Fibroblast of lung (primary cell): ENCODE measurements around the gene POLR2E. TPM values are rescaled to one million over a fixed set of nuclear protein-coding genes. Genes with fewer than 3 reads are reported as not detected.

ENCODE experiments used
- DNase-seq, 2 donors: peaks; one replicate each; pipeline versions ENCODE4 v3.0.0 to v3.0.0-alpha.2; 2010; ENCODE audit warnings: low read depth in 2 of 2
- H2AFZ ChIP-seq: 2 replicates; pipeline ENCODE4 v1.5.1; 2012; ENCODE audit warnings: low read length, control low read depth, inconsistent platforms
- H3K27ac ChIP-seq: 2 replicates; pipeline ENCODE4 v1.5.1; 2011; ENCODE audit warnings: low read length, control low read depth; ENCODE audit not compliant: insufficient read depth
- H3K27me3 ChIP-seq: 2 replicates; pipeline ENCODE4 v1.5.1; 2011; ENCODE audit warnings: mild to moderate bottlenecking, low read length; ENCODE audit not compliant: control insufficient read depth, insufficient read depth
- H3K36me3 ChIP-seq: 2 replicates; pipeline ENCODE4 v1.5.1; 2011; ENCODE audit warnings: low read length; ENCODE audit not compliant: control insufficient read depth, insufficient read depth
- H3K4me1 ChIP-seq: 2 replicates; pipeline ENCODE4 v1.5.1; 2011; ENCODE audit warnings: low read length; ENCODE audit not compliant: control insufficient read depth, insufficient read depth; ENCODE audit errors: extremely low read depth
- H3K4me2 ChIP-seq: 2 replicates; pipeline ENCODE4 v1.5.1; 2011; ENCODE audit warnings: low read length, control low read depth; ENCODE audit not compliant: insufficient read depth; ENCODE audit errors: extremely low read depth
- H3K4me3 ChIP-seq, 4 experiments: fragments of 200-600 bp in 1 of 4; sonication (generic) in 1 of 4; replicated peaks in 1 of 4; 2 replicates each; pipeline ENCODE4 v1.5.1; 2011 to 2016; ENCODE audit warnings: low read length in 4 of 4, low read depth in 3 of 4, mild to moderate bottlenecking in 3 of 4, control low read depth in 2 of 4, inconsistent platforms in 1 of 4, mixed read lengths in 1 of 4; ENCODE audit not compliant: insufficient read depth in 1 of 4; ENCODE audit errors: control extremely low read depth in 1 of 4
- H3K79me2 ChIP-seq: 2 replicates; pipeline ENCODE4 v1.5.1; 2012; ENCODE audit warnings: mild to moderate bottlenecking, low read length, inconsistent platforms; ENCODE audit not compliant: control insufficient read depth, insufficient read depth
- H3K9ac ChIP-seq: 2 replicates; pipeline ENCODE4 v1.5.1; 2011; ENCODE audit warnings: mild to moderate bottlenecking, low read length, control low read depth; ENCODE audit not compliant: insufficient read depth
- H3K9me3 ChIP-seq: 2 replicates; pipeline ENCODE4 v1.5.1; 2012; ENCODE audit warnings: low read depth, low read length; ENCODE audit not compliant: control insufficient read depth, insufficient read depth
- H4K20me1 ChIP-seq: 2 replicates; pipeline ENCODE4 v1.5.1; 2011; ENCODE audit warnings: low read length; ENCODE audit not compliant: control insufficient read depth, insufficient read depth; ENCODE audit errors: extremely low read depth
- EZH2 ChIP-seq: IDR thresholded peaks from 2 replicates; pipeline ENCODE4 v1.5.1; 2012; ENCODE audit warnings: low read length, control low read depth, mild to moderate bottlenecking; ENCODE audit errors: missing control alignments
- polyA plus RNA-seq, 2 donors: library from polyadenylated mRNA; depleted of rRNA in 1 of 2; stranded (reverse) in 1 of 2; unstranded in 1 of 2; fragments of >200 nt; gene quantifications; 2 replicates each; pipeline ENCODE4 v1.2.1, GENCODE V29; 2011 to 2012; ENCODE audit warnings: missing spikeins in 1 of 2
- total RNA-seq: library from RNA; depleted of rRNA; stranded (reverse); fragments of >200 nt; gene quantifications from 2 replicates; pipeline ENCODE4 v1.2.1, GENCODE V29; 2014
- TF ChIP-seq, protein P1 (sequence below), 2 donors: IDR thresholded peaks in 1 of 2; conservative IDR thresholded peaks in 1 of 2; 1 replicate in 1 of 2; 2 replicates in 1 of 2; pipeline ENCODE4 v1.5.1; 2011 to 2012; ENCODE audit warnings: low read length in 2 of 2, control low read depth in 1 of 2, inconsistent platforms in 1 of 2, low read depth in 1 of 2, mild to moderate bottlenecking in 1 of 2

POLR2E gene
- total and polyA plus RNA-seq, 2 donors (not counting 1 experiment from before 2014, with no cell fraction given), result 55.2 to 130 TPM

DNA sequence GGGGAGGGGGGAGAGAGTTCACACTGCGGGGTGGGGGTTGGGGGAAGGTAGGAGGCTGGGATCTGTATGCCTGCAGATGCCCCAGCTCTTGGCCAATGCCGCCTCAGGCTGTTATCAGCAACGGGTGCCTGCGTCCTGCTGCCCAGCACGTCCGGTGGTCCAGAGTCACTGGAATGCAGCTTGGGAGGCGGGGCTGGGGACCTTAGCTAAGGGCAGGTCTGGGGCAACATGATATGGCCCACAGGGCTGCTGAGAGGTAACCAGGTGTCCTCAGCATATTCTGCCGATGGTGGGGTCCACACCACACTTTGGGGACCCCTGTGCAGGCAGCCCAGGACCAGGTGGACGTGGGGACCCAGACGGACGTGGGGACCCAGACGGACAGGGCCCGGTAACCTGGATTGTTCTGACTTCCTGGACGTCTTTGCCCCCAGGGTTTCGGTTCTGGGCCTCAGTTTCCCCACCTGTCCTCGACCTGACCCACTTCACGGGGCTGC lies 28.9 kb downstream of the POLR2E start:
- Histone ChIP-seq H3K79me2 (no peaks in the 10 kb centered on the region), H3K4me1 (no peaks in the 10 kb centered on the region), H3K9ac (no peak overlapping the region), H3K4me2 (peak overlapping the region; percentile 35), H3K27me3 (peaks cover 18% of the 10 kb centered on the region), H3K9me3 (no peaks in the 10 kb centered on the region), H3K27ac (no peak overlapping the region), H2AFZ (no peak overlapping the region), H3K4me3 (no peak overlapping the region), H4K20me1 (no peaks in the 10 kb centered on the region), H3K36me3 (no peaks in the 10 kb centered on the region)
- TF ChIP-seq, protein P1, sequence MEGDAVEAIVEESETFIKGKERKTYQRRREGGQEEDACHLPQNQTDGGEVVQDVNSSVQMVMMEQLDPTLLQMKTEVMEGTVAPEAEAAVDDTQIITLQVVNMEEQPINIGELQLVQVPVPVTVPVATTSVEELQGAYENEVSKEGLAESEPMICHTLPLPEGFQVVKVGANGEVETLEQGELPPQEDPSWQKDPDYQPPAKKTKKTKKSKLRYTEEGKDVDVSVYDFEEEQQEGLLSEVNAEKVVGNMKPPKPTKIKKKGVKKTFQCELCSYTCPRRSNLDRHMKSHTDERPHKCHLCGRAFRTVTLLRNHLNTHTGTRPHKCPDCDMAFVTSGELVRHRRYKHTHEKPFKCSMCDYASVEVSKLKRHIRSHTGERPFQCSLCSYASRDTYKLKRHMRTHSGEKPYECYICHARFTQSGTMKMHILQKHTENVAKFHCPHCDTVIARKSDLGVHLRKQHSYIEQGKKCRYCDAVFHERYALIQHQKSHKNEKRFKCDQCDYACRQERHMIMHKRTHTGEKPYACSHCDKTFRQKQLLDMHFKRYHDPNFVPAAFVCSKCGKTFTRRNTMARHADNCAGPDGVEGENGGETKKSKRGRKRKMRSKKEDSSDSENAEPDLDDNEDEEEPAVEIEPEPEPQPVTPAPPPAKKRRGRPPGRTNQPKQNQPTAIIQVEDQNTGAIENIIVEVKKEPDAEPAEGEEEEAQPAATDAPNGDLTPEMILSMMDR (conservative IDR thresholded peaks at IDR 0.05 in 1 of 2, IDR thresholded peaks at IDR 0.05 in 1 of 2; ENCODE audit: low read depth in 1 of 2, low read length in 2 of 2), result no peak
- no peak for TF ChIP-seq EZH2
- no peak for DNase-seq

DNA sequence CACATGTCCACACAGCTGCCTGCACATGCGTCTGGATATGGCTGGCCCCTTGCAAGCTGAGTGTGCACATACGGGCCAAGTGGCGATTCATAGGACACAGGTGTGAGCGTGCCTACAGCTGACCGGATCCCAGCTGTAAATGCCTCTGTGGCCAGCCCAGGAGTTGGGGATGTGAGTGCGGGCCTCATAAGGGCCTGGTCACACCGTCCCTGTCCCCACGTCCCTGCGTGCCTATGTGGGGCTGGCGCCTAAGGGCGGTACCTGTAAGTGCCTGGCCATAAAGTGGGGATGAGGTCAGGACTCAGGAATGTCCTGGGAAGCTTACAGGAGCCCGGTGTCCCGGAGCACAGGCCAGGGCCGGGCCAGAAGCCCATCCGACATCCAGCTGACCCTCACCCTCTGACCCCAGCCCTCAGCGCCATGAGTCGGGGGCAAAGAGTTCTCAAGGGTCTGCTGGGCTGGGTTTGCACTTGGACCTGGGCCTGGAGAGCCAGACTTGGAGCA lies 29.5 kb downstream of the POLR2E start:
- H3K79me2 ChIP-seq, result no peaks in the 10 kb centered on the region
- no peak overlapping the region for H3K27ac ChIP-seq
- H3K27me3 ChIP-seq, result peaks cover 15% of the 10 kb centered on the region
- no peaks in the 10 kb centered on the region for H3K4me1 ChIP-seq
- no peak overlapping the region for H2AFZ ChIP-seq
- no peaks in the 10 kb centered on the region for H3K9me3 ChIP-seq
- TF ChIP-seq, protein P1 (conservative IDR thresholded peaks at IDR 0.05 in 1 of 2, IDR thresholded peaks at IDR 0.05 in 1 of 2; ENCODE audit: low read depth in 1 of 2, low read length in 2 of 2), result no peak
- TF ChIP-seq EZH2, result no peak
- H3K4me3 ChIP-seq, result no peak overlapping the region
- H4K20me1 ChIP-seq, result no peaks in the 10 kb centered on the region
- H3K9ac ChIP-seq, result no peak overlapping the region
- H3K36me3 ChIP-seq, result no peaks in the 10 kb centered on the region
- no peak for DNase-seq
- H3K4me2 ChIP-seq, result no peak overlapping the region

DNA sequence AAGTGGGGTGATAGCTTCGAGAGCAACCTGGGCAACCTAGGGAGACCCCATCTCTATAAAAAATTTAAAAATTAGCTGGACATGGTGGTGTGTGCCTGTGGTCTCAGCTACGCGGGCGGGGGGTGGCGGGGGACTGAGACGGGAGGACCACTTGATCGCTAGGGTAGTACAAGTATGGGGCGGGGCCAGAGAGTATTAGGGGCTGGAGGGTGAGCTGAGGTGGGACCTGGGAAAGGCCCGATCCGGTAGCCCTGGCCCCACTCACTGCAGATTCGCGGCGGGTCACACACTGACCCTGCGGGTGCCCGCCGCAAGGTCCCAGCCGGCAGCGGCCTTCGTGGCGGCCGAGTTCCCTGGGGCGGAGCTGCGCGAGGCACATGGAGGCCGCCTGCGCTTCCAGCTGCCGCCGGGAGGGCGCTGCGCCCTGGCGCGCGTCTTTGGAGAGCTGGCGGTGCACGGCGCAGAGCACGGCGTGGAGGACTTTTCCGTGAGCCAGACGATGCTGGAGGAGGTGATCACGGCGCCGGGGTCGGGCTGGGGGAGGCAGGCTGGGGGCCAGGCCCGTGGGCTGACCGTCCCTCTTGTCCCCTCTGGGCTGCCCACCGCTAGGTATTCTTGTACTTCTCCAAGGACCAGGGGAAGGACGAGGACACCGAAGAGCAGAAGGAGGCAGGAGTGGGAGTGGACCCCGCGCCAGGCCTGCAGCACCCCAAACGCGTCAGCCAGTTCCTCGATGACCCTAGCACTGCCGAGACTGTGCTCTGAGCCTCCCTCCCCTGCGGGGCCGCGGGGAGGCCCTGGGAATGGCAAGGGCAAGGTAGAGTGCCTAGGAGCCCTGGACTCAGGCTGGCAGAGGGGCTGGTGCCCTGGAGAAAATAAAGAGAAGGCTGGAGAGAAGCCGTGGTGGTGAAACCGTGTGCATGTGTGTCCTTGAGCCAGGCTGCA lies 30.2 kb downstream of the POLR2E start:
- no peak overlapping the region for H3K4me2 ChIP-seq

More for the DNA sequence above, 30.2 kb downstream of the POLR2E start:
- no peak overlapping the region for H3K4me3 ChIP-seq
- H3K79me2 ChIP-seq, result no peaks in the 10 kb centered on the region
- H3K9me3 ChIP-seq, result no peaks in the 10 kb centered on the region
- no peak overlapping the region for H2AFZ ChIP-seq
- DNase-seq, result peak; percentile 67 to 69
- H3K27me3 ChIP-seq, result peaks cover 13% of the 10 kb centered on the region
- no peak for TF ChIP-seq EZH2
- TF ChIP-seq, protein P1 (conservative IDR thresholded peaks at IDR 0.05 in 1 of 2, IDR thresholded peaks at IDR 0.05 in 1 of 2; ENCODE audit: low read depth in 1 of 2, low read length in 2 of 2), result peak; percentile 47 to 63
- H3K4me1 ChIP-seq, result no peaks in the 10 kb centered on the region
- no peak overlapping the region for H3K27ac ChIP-seq
- H4K20me1 ChIP-seq, result no peaks in the 10 kb centered on the region
- no peak overlapping the region for H3K9ac ChIP-seq
- H3K36me3 ChIP-seq, result no peaks in the 10 kb centered on the region
